GM12875 (cell line): Measurements from ENCODE around the gene ZNF407.
"Not testable (repeated sequence)": the region's sequence is repeated elsewhere in the genome, so short reads cannot be mapped to it uniquely, and the experiment has no call there.

Experiments used
- H3K4me3 ChIP-seq: one replicate; pipeline ENCODE4 v1.5.1; 2011; ENCODE audit warnings: low read depth, low read length, control low read depth
- TF ChIP-seq, protein P1 (sequence below): IDR thresholded peaks from 2 replicates; pipeline ENCODE4 v1.5.1; 2011; ENCODE audit warnings: low read depth, mild to moderate bottlenecking, control low read depth, inconsistent platforms, low read length, moderate library complexity, borderline replicate concordance; ENCODE audit not compliant: insufficient read depth

ZNF407 gene

DNA sequence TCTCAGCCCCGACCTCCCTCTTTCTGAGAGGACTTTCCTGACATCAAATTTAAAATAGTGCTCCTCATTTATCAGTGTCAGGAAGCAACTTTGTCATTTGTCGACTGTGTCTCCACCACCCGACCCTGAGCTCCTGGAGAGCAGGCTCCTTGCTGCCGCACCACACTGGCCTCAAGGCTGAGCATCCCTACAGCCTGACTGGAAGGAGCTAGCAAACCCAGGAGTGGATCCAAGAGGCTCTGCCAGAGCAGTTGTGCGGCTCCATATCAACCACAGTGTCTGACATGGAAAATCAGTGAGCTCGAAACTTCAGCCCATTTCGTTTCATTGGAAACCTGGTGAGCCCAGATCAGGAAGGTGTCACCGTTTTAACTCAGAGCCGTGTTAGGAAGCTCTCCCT is 486.1 kb downstream of the ZNF407 start:
- H3K4me3 ChIP-seq = no peak overlapping the region
- TF ChIP-seq, protein P1, sequence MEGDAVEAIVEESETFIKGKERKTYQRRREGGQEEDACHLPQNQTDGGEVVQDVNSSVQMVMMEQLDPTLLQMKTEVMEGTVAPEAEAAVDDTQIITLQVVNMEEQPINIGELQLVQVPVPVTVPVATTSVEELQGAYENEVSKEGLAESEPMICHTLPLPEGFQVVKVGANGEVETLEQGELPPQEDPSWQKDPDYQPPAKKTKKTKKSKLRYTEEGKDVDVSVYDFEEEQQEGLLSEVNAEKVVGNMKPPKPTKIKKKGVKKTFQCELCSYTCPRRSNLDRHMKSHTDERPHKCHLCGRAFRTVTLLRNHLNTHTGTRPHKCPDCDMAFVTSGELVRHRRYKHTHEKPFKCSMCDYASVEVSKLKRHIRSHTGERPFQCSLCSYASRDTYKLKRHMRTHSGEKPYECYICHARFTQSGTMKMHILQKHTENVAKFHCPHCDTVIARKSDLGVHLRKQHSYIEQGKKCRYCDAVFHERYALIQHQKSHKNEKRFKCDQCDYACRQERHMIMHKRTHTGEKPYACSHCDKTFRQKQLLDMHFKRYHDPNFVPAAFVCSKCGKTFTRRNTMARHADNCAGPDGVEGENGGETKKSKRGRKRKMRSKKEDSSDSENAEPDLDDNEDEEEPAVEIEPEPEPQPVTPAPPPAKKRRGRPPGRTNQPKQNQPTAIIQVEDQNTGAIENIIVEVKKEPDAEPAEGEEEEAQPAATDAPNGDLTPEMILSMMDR = no peak

DNA sequence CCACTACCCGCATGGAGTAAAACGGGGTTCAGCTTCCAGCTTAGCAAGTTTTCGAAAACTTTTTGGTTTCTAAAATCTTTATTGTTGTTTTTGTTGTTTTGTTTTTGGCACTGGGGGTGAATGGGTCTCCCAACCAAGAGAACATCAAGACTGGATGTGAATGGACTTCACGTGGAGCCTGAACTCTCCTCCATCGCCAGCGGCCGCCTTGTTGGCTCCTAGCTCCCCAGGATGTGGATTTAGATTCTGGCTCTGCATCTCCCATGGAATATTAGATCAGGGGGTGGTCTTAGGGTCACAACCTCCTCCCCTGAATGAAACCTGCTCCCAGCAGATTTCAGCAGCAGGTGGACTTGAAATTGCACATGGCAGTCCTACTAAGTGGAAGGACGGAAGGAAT is 488.0 kb downstream of the ZNF407 start:
- not testable (repeated sequence) for H3K4me3 ChIP-seq

DNA sequence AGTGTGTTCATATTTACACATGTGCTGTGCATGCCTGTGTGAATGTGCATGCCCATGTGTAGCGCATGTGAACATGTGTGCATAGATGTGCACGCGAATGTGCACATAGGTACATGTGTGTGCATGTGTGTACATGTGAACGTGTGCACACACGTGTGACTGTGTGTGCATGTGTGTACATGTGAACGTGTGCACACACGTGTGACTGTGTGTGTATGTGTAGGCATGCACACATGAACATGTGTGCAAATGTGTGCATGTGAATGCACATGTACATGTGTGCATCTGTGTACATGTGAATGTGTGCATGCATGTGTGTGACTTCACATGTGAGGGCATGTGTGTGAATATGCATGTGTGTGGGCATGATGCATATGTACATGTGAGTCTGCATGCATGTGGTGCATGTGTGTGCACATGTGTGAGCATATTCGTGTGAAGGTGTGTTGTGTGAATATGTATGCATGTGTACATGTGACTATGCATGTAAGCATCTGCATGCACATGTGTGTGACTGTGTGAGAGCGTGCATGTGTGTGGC is 488.9 kb downstream of the ZNF407 start:
- TF ChIP-seq, protein P1 = no peak

DNA sequence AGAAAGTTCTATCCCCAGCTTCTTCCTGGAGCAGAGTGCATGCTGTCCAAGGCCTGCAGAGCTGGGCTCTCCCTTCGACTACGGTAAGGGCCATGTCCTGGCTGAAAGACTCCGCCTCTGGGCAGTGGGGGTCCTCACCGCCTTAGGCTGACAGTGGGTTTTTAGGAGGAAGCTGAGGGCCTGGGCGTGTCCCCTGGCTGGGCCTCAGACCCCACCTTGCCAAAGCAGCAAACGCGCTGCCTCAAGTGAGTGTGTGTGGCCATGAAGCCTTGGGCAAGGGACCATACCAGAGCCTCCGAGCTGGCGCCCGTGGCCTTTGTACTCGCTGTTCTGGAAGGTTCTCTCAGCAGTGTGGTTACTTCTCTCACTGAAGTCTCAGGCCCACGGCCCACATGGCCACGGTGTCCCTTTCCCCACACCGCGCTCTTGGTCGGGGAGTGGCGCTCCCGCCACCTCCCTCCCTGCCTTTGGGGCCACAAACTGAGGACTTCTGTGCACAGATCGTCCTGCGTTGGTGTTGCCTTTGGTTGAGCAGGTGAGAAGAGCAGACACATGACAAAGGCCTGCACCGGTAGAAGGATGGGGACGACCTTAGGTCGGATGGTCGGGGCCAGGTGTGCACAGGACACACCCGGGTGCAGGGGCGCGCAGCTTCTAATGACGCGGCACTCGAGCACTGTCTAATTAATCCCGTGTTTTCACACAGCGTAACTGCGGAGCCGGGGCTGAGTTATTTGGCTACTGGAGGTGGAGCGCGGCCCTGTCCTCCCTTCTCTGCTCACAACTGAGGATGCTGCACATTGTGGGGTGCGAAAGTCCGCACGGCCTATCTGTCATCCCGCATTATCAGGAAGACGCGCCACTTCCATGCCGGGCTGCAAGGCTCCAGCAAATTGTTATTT is 489.7 kb downstream of the ZNF407 start:
- no peak overlapping the region for H3K4me3 ChIP-seq
- TF ChIP-seq, protein P1 = no peak

More for the DNA sequence above, 488.9 kb downstream of the ZNF407 start:
- H3K4me3 ChIP-seq = no peak overlapping the region

DNA sequence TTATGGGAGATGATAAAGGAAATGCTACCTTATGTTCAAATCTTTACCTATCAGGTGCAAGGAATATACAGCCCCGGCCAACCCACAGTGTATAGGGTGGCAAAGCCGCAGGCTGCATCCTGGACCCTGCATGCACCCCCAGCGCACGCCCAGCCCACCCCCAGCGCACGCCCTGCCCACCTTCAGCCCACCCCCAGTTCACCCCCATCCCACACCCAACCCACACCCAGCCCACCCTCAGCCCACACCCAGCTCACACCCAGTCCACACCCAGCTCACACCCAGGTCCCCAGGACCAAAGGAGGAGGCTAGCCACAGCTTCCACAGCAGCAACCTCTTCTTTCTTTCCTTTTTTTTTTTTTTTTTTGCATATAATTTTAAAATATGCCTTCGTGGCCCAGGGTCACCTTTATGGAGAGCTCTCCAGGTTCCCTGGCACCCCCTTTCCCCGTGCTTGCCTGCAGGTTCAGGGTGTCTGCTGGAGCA is 490.4 kb downstream of the ZNF407 start:
- no peak overlapping the region for H3K4me3 ChIP-seq
- TF ChIP-seq, protein P1 = no peak

DNA sequence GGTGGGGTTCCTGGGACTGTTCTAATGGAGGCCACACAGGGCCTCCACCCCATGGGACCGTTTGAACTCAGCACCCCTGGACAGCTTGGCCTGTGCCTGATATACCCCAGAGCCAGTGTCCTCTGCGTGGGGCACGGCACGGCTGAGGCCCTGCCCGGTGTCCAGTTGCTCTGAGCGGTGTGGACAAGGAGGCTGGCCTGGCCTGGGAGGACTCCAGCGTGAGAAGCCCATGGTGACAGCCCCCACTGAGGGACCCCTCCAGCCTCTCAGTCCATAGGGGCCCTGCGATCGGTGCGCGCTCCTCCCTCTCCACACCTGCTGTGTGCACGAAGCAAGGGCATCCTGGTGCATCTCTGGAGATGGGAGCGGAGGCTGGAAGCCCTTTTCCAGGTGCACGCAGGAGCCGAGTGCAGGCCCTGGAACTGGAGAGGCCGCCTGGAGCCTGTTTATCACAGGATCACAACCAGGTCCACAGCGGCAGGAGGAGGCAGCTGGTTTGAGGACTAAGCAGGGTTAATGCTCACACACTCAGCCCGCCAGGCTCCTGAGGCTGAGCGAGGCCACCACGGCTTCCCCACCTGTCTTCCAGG is 491.0 kb downstream of the ZNF407 start:
- TF ChIP-seq, protein P1 = no peak
- H3K4me3 ChIP-seq = no peak overlapping the region

DNA sequence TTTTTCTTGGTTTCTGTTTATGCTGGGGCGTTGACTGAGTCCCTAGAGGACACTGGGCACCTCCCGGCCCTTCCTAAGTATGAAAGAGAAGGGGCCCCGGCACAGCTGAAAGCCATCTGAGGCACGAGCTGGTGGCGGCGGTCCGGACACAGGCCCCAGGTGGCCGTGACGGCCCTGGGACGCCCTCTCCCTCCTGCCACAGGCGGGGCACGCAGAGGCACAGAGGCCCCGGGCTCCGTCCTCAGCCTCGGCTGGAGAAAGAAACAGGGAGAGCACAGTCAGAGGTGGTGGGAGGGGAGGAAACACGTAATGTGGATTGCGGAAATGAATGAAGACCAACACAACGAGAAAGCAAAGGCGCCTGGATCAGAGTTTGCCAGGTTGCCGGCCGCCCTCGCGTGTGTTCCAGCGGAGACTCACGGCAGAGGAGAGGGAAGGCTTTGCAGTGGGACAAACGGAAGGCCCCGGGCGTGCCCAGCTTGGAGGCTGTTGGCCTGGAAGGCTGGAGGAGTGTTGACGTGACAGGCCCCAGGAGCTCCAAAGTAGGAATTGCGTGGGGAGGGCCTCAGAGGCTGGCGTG is 492.2 kb downstream of the ZNF407 start:
- H3K4me3 ChIP-seq = no peak overlapping the region
- TF ChIP-seq, protein P1 = no peak
